ENCODE data around the gene MRM1.

MRM1 gene

DNA sequence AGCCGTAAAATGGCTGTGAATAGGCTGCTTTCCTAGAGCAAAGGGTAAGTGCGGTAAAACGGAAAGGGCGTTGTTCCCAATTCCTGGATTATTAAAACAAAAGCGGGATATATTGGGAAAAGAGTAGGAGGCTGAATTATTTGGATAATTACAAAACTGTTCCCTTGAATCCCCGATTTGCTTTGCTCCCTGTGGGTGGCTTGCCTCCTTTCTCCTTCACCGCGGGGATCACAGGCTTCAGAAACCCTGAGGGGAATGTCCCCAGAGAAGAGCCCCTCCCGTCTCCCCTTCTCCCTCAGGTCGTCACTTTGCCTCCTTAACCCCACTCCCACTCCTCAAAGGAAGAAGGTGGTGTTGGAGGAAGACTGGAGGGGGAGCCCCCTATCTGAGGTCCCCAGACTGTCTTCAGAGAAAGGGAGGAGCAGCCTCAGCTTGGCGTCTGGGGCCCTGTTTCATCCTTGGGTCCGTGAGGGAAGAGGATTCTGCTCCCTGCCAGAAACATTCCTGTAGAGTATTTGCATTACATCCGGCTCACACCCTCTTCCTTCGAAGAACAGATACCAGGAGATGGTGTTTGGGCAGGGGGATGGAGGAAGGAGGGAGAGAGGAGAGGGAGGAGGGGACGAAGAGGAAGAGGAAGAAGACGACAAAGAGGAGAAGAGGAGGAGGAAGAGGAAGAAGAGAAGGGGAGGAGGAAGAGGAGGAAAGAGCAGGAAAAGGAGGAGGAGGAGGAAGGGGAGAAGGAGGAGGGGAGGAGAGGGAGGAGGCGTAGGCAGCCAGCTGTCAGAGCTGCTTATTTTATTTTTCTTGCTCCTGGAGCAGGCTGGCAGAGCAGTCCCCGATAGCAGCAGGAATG is 31.8 kb downstream of the MRM1 start:
- DNase-seq (ENCODE audit: low spot score) = no peak

GRCh38 chr17:36640346-36640745 is 39.0 kb downstream of the MRM1 start:
- DNase-seq (ENCODE audit: low spot score) = no peak

DNA sequence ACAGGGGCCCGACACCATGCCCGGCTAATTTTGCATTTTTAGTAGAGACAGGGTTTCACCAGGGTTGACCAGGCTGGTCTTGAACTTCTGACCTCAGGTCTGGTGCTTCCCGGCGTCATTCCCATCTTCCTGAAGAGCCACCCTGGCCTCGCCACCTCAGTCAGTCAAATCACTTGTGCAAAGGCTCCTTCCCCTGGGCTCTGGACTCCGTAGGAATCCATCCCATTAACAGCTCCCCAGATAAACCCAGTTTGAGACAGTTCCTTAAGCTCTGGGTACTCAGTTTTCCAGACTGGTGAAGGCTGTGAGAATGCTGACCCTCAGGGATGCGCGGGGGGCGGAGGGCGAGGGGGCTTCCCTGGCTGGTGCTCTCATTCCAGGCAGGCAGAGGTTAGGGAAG is 39.5 kb downstream of the MRM1 start:
- no peak for DNase-seq (ENCODE audit: low spot score)

- peak; percentile 21 for DNase-seq (ENCODE audit: low spot score)
Measured at GRCh38 chr17:36641331-36641876, 40.0 kb downstream of the MRM1 start.

DNA sequence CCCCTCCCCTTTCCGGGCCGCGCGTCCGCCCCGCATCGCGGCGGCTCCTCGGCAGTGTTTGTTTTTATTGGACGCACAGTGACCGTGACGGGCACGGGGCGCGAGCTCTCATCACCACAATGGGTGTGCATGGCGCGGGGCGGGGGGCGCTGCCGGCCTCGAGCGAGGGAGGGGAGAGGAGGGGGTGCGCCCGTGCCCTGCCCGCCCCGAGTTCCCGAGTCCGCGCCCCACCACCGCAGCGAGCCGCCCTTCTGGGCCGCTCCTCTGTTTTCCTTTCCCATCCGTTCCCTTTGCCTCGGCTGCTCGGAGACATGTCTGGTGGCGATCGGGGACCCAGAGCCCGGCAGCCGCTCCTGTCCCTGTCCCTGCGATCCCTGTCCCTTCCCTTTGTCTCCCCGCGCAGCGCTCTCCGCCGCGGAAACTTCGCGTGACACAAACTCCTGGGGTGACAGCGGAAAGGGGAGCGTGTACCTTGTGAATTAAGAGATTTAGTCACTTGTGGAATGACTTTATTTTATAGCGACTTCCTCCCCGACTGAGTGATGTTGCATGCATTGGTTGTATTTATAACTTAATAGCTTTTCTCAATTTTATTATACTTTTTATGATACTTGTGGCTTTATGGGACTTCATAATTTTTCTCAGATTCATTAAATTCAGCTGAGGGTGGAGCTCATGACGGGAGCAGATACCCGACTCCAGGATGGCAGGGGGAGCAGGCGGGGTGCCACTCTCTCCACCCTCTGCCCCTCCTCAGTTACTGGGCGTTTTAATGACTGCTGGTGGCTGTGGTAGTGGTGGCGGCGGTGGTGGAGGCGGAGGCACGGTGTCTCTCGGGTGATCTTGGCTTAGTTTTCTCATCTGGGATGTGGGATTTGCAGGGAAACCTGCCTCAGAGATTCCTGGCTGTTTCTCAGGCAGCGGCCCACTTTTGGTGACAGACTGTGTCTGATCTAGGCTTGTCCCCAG is 40.8 kb downstream of the MRM1 start:
- peak; percentile 39 for DNase-seq (ENCODE audit: low spot score)

- no peak for DNase-seq (ENCODE audit: low spot score)
Measured at GRCh38 chr17:36643086-36643685, 41.8 kb downstream of the MRM1 start.

- no peak for DNase-seq (ENCODE audit: low spot score)
Measured at GRCh38 chr17:36645422-36645821, 44.0 kb downstream of the MRM1 start.

- no peak for DNase-seq (ENCODE audit: low spot score)
Measured at GRCh38 chr17:36647636-36648035, 46.3 kb downstream of the MRM1 start.

DNA sequence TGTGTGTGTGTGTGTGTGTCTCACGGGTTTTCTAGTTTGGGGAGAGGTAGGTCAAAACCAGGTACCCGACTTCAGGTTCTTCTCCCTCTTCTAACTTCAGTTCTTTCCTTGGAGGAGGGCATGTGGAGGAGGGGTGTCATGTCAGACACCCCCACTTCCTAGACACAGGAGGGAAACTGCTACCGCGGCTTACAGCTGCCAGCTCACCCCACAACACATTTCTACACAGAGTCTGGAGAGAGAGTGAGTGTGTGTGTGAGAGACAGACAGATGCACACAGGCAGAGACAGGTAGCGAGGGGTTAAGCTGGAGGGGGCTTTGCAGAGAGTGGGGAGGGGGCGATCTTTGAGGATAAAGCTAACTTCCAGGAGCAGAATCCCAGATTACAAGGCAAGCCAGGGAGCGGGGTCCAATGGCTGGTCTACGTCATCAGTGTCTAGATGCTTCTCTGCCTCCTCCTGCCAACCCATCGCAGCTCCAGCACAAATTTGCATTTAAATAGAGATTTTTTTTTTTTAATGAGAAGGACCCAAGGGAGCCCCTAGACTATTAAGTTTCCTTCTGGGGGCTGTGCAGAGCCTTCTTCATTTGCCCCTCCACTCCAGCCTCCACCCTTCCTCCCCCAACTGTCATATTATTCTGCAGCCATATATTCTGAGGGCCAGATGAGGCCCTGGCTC is 48.9 kb downstream of the MRM1 start:
- DNase-seq (ENCODE audit: low spot score) = no peak

- no peak for DNase-seq (ENCODE audit: low spot score)
Measured at GRCh38 chr17:36653374-36653773, 52.0 kb downstream of the MRM1 start.

DNA sequence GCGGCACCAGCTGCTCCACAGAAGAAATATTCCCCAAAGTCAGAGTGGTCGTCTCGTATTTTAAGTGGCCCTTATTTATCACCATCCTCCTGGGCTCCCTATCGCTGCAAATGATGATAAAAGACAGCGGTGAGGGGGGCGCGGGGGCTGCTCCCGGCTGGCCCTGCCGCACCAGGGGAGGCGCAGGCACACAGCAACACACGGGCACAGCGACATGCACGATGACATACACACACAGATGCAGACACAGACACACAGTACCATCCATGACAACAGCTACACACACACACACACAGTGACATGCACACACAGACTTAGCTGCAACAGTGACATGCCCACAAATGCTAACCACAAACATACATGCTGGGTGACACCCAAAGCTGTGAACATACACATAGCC is 52.5 kb downstream of the MRM1 start:
- no peak for DNase-seq (ENCODE audit: low spot score)

GRCh38 chr17:36655726-36656125 is 54.3 kb downstream of the MRM1 start:
- DNase-seq (ENCODE audit: low spot score) = no peak

DNA sequence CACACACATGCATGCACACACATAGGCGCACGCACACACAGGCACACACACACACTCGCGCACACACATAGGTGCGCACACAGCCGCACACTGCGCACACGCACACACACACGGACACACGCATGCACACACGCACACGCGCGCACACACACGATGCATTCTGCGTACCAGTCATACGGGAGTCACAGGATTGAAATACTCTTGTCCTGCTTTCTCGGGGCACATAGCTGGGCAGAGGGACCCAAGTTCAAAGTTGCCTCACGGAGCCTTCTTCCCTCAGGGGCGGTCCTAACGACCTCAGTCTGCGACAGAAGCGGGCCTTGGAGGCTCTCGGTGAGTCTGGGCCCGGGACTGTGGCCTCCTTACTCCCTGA is 56.0 kb downstream of the MRM1 start:
- DNase-seq (ENCODE audit: low spot score) = no peak

- DNase-seq (ENCODE audit: low spot score) = peak; percentile 33
Measured at GRCh38 chr17:36657763-36658490, 56.5 kb downstream of the MRM1 start.

Measured in GM03348 (cell line).